Measurements from ENCODE around the gene RBMS1.

Gene RBMS1

GRCh38 chr2:160493227-160494028 is at the start of gene RBMS1:
RBMS1 (minus strand) TSS chr2:160493807; CDS start chr2:160493363, 444 bp downstream.
- DNase-seq, result no peak

GRCh38 chr2:160541745-160542144 is 48.1 kb upstream of the RBMS1 start:
- DNase-seq, result no peak

- DNase-seq, result no peak
These were observed 45.1 kb upstream of the RBMS1 start for GRCh38 chr2:160538559-160539355.

GRCh38 chr2:160538115-160538514 is 44.5 kb upstream of the RBMS1 start:
- DNase-seq, result no peak

GRCh38 chr2:160534996-160535395 is 41.4 kb upstream of the RBMS1 start:
- no peak for DNase-seq

GRCh38 chr2:160534249-160534648 is 40.6 kb upstream of the RBMS1 start:
- DNase-seq, result no peak

- no peak for DNase-seq
These were observed 39.9 kb upstream of the RBMS1 start for GRCh38 chr2:160533482-160533881.

GRCh38 chr2:160532388-160532787 is 38.8 kb upstream of the RBMS1 start:
- DNase-seq, result no peak

GRCh38 chr2:160522951-160523710 is 29.5 kb upstream of the RBMS1 start:
- no peak for DNase-seq

- DNase-seq, result no peak
These were observed 24.1 kb upstream of the RBMS1 start for GRCh38 chr2:160517731-160518130.

GRCh38 chr2:160516547-160517365 is 23.1 kb upstream of the RBMS1 start:
- no peak for DNase-seq

- no peak for DNase-seq
These were observed 21.5 kb upstream of the RBMS1 start for GRCh38 chr2:160515120-160515519.

- DNase-seq, result no peak
These were observed 19.5 kb upstream of the RBMS1 start for GRCh38 chr2:160513120-160513519.

GRCh38 chr2:160512491-160512890 is 18.9 kb upstream of the RBMS1 start:
- DNase-seq, result no peak

- DNase-seq, result no peak
These were observed 17.0 kb upstream of the RBMS1 start for GRCh38 chr2:160510617-160511016.

GRCh38 chr2:160509016-160509415 is 15.4 kb upstream of the RBMS1 start:
- no peak for DNase-seq

GRCh38 chr2:160507464-160507863 is 13.9 kb upstream of the RBMS1 start:
- no peak for DNase-seq

GRCh38 chr2:160507046-160507407 is 13.4 kb upstream of the RBMS1 start:
- DNase-seq, result no peak

- no peak for DNase-seq
These were observed 12.9 kb upstream of the RBMS1 start for GRCh38 chr2:160506371-160507045.

- no peak for DNase-seq
These were observed 11.6 kb upstream of the RBMS1 start for GRCh38 chr2:160505256-160505655.

- no peak for DNase-seq
These were observed 8.9 kb upstream of the RBMS1 start for GRCh38 chr2:160502478-160502877.

- no peak for DNase-seq
These were observed 7.8 kb upstream of the RBMS1 start for GRCh38 chr2:160501370-160501769.
